ENCODE data around the gene APOL4.
A peak's percentile ranks its signal among the peaks of the same experiment; 100 is the strongest.
"Not testable (repeated sequence)": the region's sequence is repeated elsewhere in the genome, so short reads cannot be mapped to it uniquely, and the experiment has no call there.

APOL4 gene

DNA sequence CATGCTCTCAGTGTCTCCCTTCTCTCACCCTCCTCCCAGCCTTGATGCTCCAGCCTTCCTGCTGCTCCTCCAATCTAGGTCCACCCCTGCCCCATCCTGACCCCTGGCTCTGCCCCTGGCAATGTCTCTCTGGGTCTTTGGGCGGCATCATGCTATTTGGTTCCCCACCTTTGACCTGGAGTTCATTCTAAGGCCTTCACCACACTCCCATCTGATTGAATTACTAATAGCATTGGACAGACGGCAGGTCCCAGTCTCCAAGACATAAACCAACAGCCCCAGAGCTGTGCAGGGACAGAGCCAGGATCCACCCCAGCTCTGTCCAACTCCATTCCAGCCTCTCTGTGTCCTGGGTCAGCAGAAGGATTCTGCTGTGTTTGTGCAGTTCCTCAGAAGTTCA, 7.2 kb downstream of the APOL4 start:
- no peak overlapping the region for H3K27ac Mint-ChIP-seq
- no peak overlapping the region for H3K4me3 Mint-ChIP-seq
- no peak for ATAC-seq (replicated peaks)
- H3K9me3 Mint-ChIP-seq: no peaks in the 10 kb centered on the region
- no peak for DNase-seq
- peaks cover 13 to 16% of the 10 kb centered on the region in 2 donors for H3K4me1 Mint-ChIP-seq
- H3K27me3 Mint-ChIP-seq: peaks cover 26 to 45% of the 10 kb centered on the region in 2 donors
- H3K36me3 Mint-ChIP-seq: no peaks in the 10 kb centered on the region

- Mint-ChIP-seq H3K4me1 (peaks cover 12 to 13% of the 10 kb centered on the region in 2 donors), H3K9me3 (no peaks in the 10 kb centered on the region), H3K4me3 (no peak overlapping the region), H3K27me3 (peaks cover 26 to 39% of the 10 kb centered on the region in 2 donors), H3K27ac (no peak overlapping the region), H3K36me3 (no peaks in the 10 kb centered on the region)
- ATAC-seq (replicated peaks): no peak
- DNase-seq: no peak
Measured at GRCh38 chr22:36193577-36193976, 8.0 kb downstream of the APOL4 start.

- H3K36me3 Mint-ChIP-seq: no peaks in the 10 kb centered on the region
- H3K27ac Mint-ChIP-seq: no peak overlapping the region
- H3K9me3 Mint-ChIP-seq: no peaks in the 10 kb centered on the region
- H3K27me3 Mint-ChIP-seq: peaks cover 22 to 35% of the 10 kb centered on the region in 2 donors
- DNase-seq: no peak
- no peak overlapping the region for H3K4me3 Mint-ChIP-seq
- no peak for ATAC-seq (replicated peaks)
- peaks cover 8 to 13% of the 10 kb centered on the region in 2 donors for H3K4me1 Mint-ChIP-seq
Measured at GRCh38 chr22:36193171-36193570, 8.4 kb downstream of the APOL4 start.

DNA sequence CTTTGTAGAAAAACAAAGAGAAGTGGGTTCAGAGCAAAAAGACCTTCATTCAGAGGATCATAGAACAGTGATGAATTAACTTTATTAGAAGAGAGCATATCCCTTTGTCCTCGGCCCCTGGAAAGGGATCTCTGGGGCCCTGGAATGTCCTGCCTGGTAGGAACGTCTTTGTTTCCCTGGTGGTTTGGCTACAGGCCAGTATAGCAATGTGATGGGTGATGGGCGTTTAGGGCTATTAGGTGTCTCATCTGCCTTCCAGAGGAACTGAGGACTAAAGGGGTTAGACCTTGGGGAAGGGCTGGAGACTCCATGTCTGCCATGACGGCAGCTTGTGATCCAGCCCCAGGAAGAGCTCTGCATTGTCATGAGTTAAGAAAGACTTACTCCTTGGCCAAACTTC, 9.1 kb downstream of the APOL4 start:
- Mint-ChIP-seq H3K4me1 (peaks cover 5 to 7% of the 10 kb centered on the region in 2 donors), H3K27me3 (peaks cover 15 to 29% of the 10 kb centered on the region in 2 donors), H3K4me3 (no peak overlapping the region), H3K9me3 (no peaks in the 10 kb centered on the region), H3K27ac (no peak overlapping the region), H3K36me3 (no peaks in the 10 kb centered on the region)
- DNase-seq (no peak), ATAC-seq (replicated peaks) (no peak)

GRCh38 chr22:36191106-36191836, 10.3 kb downstream of the APOL4 start:
- Mint-ChIP-seq H3K27me3 (peaks cover 13 to 29% of the 10 kb centered on the region in 2 donors), H3K4me1 (peaks cover 0 to 4% of the 10 kb centered on the region in 2 donors), H3K27ac (no peak overlapping the region)

DNA sequence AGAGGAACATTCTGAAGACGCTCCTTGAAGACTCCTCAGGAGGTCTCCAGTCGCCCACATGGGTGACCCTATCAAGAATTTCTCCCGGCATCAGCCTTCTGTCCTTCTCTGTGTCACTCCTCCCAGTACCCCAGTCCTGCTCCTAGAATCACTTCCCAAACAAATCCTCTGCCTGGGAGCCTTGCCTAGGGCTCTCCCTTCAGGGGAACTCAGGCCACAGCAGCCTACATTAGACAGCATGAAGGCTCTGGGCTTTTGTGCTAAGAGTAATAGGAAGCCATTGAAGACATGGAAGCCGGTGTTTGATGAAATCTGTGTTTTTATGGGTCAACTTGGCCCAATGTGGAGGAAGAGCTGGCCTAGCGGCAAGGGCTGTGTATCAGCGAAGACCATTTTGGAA, 13.7 kb downstream of the APOL4 start:
- not testable (repeated sequence) for H3K4me1 Mint-ChIP-seq, H3K4me3 Mint-ChIP-seq

More at GRCh38 chr22:36191106-36191836, 10.3 kb downstream of the APOL4 start:
- H3K9me3 Mint-ChIP-seq: no peaks in the 10 kb centered on the region
- H3K4me3 Mint-ChIP-seq: no peak overlapping the region
- H3K36me3 Mint-ChIP-seq: no peaks in the 10 kb centered on the region
- ATAC-seq (replicated peaks) (no peak), DNase-seq (no peak)

DNA sequence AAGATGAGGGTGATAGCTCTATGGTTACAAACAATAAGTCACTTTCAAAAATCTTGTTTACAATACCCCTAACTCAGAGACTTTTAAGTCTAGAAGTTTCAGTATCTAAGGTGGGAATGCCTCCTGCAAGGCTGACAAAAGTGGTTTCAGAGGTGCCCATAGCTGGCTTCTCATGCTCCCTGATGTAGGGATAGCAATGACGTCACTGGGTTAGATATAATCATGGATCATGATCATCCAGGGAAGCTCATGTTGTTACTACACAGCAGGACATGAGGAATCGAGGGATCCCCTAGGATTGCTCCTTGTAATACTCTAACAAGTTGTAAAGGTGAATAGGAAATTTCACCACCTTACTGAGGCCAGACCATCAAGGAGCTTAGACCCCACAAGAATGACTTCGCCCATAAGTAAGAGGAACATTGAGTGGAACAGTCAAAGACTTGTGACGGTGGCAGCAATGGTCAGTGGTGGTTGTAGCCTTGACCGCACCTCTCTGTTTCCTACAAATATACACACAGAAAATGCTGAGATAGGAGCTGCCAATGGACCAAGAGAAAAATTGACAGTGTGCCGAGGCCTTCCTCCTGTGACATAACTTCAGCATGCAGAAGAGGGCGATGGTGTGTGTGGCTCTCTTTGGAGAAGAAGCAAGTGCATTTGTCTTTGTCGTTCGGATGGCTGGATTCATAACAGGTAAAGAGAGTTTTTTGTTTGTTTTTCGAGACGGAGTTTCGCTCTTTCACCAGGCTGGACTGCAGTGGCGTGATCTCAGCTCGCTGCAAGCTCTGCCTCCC, 15.6 kb downstream of the APOL4 start:
- DNase-seq (no peak), ATAC-seq (replicated peaks) (no peak)
- no peaks in the 10 kb centered on the region for H3K9me3 Mint-ChIP-seq
- H3K4me1 Mint-ChIP-seq: no peaks in the 10 kb centered on the region
- no peak overlapping the region for H3K27ac Mint-ChIP-seq
- H3K4me3 Mint-ChIP-seq: no peak overlapping the region
- peaks cover 0 to 9% of the 10 kb centered on the region in 2 donors for H3K27me3 Mint-ChIP-seq
- no peaks in the 10 kb centered on the region for H3K36me3 Mint-ChIP-seq

More for the DNA sequence above, 13.7 kb downstream of the APOL4 start:
- not testable (repeated sequence) for DNase-seq; H3K9me3 Mint-ChIP-seq; ATAC-seq (replicated peaks); H3K27ac Mint-ChIP-seq; H3K36me3 Mint-ChIP-seq
- peaks cover 5 to 15% of the 10 kb centered on the region in 2 donors for H3K27me3 Mint-ChIP-seq

DNA sequence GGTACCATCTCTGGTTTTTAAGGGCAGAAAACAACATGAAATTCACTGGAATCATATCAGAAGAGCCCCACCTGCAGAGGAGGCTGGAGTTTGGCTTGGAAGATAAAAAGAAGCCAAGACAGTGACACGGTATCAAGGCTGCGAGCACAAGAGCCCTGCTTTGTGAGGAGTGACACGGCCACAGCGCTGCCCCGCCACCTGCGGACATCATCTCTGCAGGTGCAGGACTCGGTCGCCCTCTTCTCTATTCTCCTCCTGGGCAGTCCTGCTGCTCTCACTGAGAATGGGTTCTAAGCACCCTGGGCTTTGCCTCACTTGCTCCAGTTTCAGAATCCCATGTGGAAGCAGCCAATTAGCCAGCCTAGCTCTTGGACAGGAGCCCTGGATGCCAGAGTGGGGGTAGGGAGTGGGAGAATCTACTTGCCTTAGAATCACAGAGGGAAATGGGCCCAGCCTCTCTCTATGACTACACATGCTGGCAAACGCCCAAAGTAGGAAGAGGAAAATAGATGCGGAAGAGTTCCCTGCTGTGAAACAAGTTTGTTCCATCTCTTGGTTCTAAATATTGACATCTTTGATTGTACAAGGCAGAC, 17.1 kb downstream of the APOL4 start:
- DNase-seq: no peak
- Mint-ChIP-seq H3K4me3 (no peak overlapping the region), H3K9me3 (no peaks in the 10 kb centered on the region), H3K27me3 (peaks cover 0 to 3% of the 10 kb centered on the region in 2 donors), H3K4me1 (peaks cover 2 to 5% of the 10 kb centered on the region in 2 donors), H3K27ac (no peak overlapping the region), H3K36me3 (no peaks in the 10 kb centered on the region)
- no peak for ATAC-seq (replicated peaks)

GRCh38 chr22:36183446-36183845, 18.2 kb downstream of the APOL4 start:
- no peak overlapping the region for H3K4me3 Mint-ChIP-seq
- H3K27ac Mint-ChIP-seq: no peak overlapping the region
- peaks cover 2 to 5% of the 10 kb centered on the region in 2 donors for H3K4me1 Mint-ChIP-seq
- DNase-seq (no peak), ATAC-seq (replicated peaks) (no peak)
- no peaks in the 10 kb centered on the region for H3K27me3 Mint-ChIP-seq
- H3K9me3 Mint-ChIP-seq: no peaks in the 10 kb centered on the region
- no peaks in the 10 kb centered on the region for H3K36me3 Mint-ChIP-seq

DNA sequence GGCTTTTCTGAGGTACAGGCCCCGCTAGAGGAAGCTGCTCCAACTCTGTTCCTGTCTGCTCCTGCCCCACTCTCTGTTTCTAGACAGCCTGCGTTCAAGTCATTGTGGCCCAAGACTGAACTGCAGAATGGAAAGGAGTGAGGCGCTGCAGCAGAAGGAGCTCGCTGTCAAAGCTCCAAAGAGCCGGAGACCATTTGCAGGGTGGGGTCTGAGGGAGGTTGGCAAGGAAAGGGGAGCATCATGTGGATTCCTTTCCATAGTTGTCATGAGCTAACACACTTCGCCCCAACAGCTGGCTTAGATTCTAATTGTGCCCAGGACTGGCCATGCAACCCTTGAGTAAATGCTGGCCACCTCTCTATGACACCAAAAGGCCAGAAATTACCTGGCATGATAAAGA, 18.8 kb downstream of the APOL4 start:
- H3K36me3 Mint-ChIP-seq: no peaks in the 10 kb centered on the region
- H3K9me3 Mint-ChIP-seq: no peaks in the 10 kb centered on the region
- ATAC-seq (replicated peaks) (no peak), DNase-seq (no peak)
- no peaks in the 10 kb centered on the region for H3K27me3 Mint-ChIP-seq
- peaks cover 2 to 5% of the 10 kb centered on the region in 2 donors for H3K4me1 Mint-ChIP-seq
- no peak overlapping the region for H3K27ac Mint-ChIP-seq
- no peak overlapping the region for H3K4me3 Mint-ChIP-seq

- Mint-ChIP-seq H3K4me1 (peaks cover 2 to 5% of the 10 kb centered on the region in 2 donors), H3K4me3 (no peak overlapping the region), H3K27me3 (no peaks in the 10 kb centered on the region), H3K27ac (no peak overlapping the region), H3K36me3 (no peaks in the 10 kb centered on the region), H3K9me3 (no peaks in the 10 kb centered on the region)
- ATAC-seq (replicated peaks) (no peak), DNase-seq (no peak)
Measured at GRCh38 chr22:36182056-36182455, 19.6 kb downstream of the APOL4 start.

GRCh38 chr22:36180928-36181327, 20.7 kb downstream of the APOL4 start:
- ATAC-seq (replicated peaks): no peak
- no peak overlapping the region for H3K27ac Mint-ChIP-seq
- H3K36me3 Mint-ChIP-seq: no peaks in the 10 kb centered on the region
- DNase-seq: no peak
- no peak overlapping the region for H3K4me3 Mint-ChIP-seq
- peaks cover 2 to 5% of the 10 kb centered on the region in 2 donors for H3K4me1 Mint-ChIP-seq
- H3K9me3 Mint-ChIP-seq: no peaks in the 10 kb centered on the region
- H3K27me3 Mint-ChIP-seq: no peaks in the 10 kb centered on the region

DNA sequence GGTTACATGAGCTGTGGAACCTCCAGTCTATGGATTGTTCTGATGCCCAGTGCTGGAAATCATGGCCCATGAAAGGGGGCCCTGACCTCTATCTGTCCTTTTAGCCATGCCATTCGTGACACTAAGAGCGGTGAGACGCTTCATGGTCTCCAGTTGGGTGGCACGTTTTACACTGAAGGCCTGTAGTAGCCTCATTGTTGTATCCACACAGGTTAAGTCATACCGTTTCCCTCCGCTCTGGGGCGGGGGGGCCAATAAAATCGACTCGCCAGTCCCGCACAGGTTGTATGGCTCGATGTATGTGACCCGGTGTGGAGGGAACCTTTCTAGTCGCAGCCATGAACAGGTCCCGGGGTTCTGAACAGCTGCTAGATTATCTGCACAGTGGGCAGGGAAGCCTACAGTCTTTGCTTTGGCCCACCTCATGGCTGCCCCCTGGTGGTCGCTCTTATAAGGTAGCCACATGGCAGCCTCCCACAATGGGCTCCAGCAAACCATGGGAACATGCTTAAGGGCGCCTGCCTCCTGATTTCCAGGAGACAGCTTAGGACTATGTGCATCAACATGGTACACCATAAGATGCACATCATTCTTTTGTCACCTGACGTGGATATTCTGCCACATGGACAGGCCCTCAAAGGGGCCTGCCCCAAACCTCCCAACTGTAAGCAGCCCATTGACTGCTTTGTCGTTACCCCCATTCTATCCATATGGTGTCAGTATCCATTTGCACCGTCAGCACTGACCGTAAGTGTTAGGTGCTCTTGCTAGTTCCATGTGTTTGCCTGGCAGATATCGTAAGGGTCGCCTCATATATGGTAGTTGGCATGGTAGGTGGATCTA, 21.4 kb downstream of the APOL4 start:
- ATAC-seq (replicated peaks): peak; percentile 98 to 100
- H3K4me3 Mint-ChIP-seq: no peak overlapping the region

GRCh38 chr22:36177160-36177559, 24.4 kb downstream of the APOL4 start:
- peaks cover 2 to 5% of the 10 kb centered on the region in 2 donors for H3K4me1 Mint-ChIP-seq
- H3K4me3 Mint-ChIP-seq: no peak overlapping the region
- ATAC-seq (replicated peaks) (no peak), DNase-seq (no peak)
- no peaks in the 10 kb centered on the region for H3K9me3 Mint-ChIP-seq
- no peaks in the 10 kb centered on the region for H3K36me3 Mint-ChIP-seq
- no peak overlapping the region for H3K27ac Mint-ChIP-seq
- no peaks in the 10 kb centered on the region for H3K27me3 Mint-ChIP-seq

More for the DNA sequence above, 21.4 kb downstream of the APOL4 start:
- DNase-seq: peak; percentile 59
- no peaks in the 10 kb centered on the region for H3K9me3 Mint-ChIP-seq
- no peaks in the 10 kb centered on the region for H3K36me3 Mint-ChIP-seq
- H3K4me1 Mint-ChIP-seq: peaks cover 2 to 5% of the 10 kb centered on the region in 2 donors
- no peaks in the 10 kb centered on the region for H3K27me3 Mint-ChIP-seq
- no peak overlapping the region for H3K27ac Mint-ChIP-seq

Measured in stimulated activated naive B cell treated with anti-CD40 and anti-IgM and Interleukin-4, amounts not matched to agents 10 μg/mL and 1 μg/mL and 100 μg/mL, for 72 hours (primary cell).